Measurements from ENCODE around the gene ATXN7L1.

The ATXN7L1 gene

GRCh38 chr7:105678811-105679495 lies 197.4 kb downstream of the ATXN7L1 start:
- ChIA-PET CTCF (no interaction called here), POLR2A (no interaction called here)
- TF ChIP-seq CTCF (IDR thresholded peaks at IDR 0.05; ENCODE audit: control extremely low read depth, extremely low read depth, low read depth, missing control alignments): no peak
- DNase-seq (ENCODE audit: extremely low spot score): peak; percentile 48

GRCh38 chr7:105677817-105678573 lies 198.4 kb downstream of the ATXN7L1 start:
- DNase-seq (ENCODE audit: extremely low spot score): no peak
- no peak for TF ChIP-seq CTCF (IDR thresholded peaks at IDR 0.05; ENCODE audit: control extremely low read depth, extremely low read depth, low read depth, missing control alignments)
- ChIA-PET POLR2A (no interaction called here), CTCF (no interaction called here)

GRCh38 chr7:105677410-105677730 lies 199.0 kb downstream of the ATXN7L1 start:
- no peak for DNase-seq (ENCODE audit: extremely low spot score)
- TF ChIP-seq CTCF (IDR thresholded peaks at IDR 0.05; ENCODE audit: control extremely low read depth, extremely low read depth, low read depth, missing control alignments): no peak
- POLR2A ChIA-PET: no interaction called here
- CTCF ChIA-PET: interaction anchor here (1.0 to 1.3 kb wide), 2 partner anchors 12 to 21 kb away, joined by 4 to 6 read pairs; no protein-coding TSS in a partner anchor

- no peak for TF ChIP-seq CTCF (IDR thresholded peaks at IDR 0.05; ENCODE audit: control extremely low read depth, extremely low read depth, low read depth, missing control alignments)
- CTCF ChIA-PET: interaction anchor here (1.3 kb wide), 1 partner anchor 19 kb away, joined by 6 read pairs; no protein-coding TSS in a partner anchor
- POLR2A ChIA-PET: interaction anchor here (0.6 kb wide), 1 partner anchor 21 kb away, joined by 4 read pairs; no protein-coding TSS in a partner anchor
- DNase-seq (ENCODE audit: extremely low spot score): no peak
Measured at GRCh38 chr7:105675934-105676371, 200.4 kb downstream of the ATXN7L1 start.

GRCh38 chr7:105674200-105674920 lies 202.0 kb downstream of the ATXN7L1 start:
- POLR2A ChIA-PET: no interaction called here
- TF ChIP-seq CTCF (IDR thresholded peaks at IDR 0.05; ENCODE audit: control extremely low read depth, extremely low read depth, low read depth, missing control alignments): no peak
- no peak for DNase-seq (ENCODE audit: extremely low spot score)
- CTCF ChIA-PET: interaction anchor here (0.8 to 2.8 kb wide), 4 partner anchors 8 to 80 kb away, joined by 3 to 13 read pairs (median 4); no protein-coding TSS in a partner anchor

GRCh38 chr7:105673367-105674084 lies 202.9 kb downstream of the ATXN7L1 start:
- ChIA-PET CTCF (interaction anchor here (1.1 to 2.8 kb wide), 4 partner anchors 7 to 79 kb away, joined by 3 to 13 read pairs (median 4); no protein-coding TSS in a partner anchor), POLR2A (no interaction called here)
- no peak for TF ChIP-seq CTCF (IDR thresholded peaks at IDR 0.05; ENCODE audit: control extremely low read depth, extremely low read depth, low read depth, missing control alignments)
- no peak for DNase-seq (ENCODE audit: extremely low spot score)

Measured in GM10248 (cell line).